Keratinocyte (primary cell): ENCODE data around the gene TUBA1B. TPM values are rescaled to one million over a fixed set of nuclear protein-coding genes. Genes with fewer than 3 reads are reported as not detected.

Experiments
- DNase-seq: peaks from one replicate; pipeline ENCODE4 v3.0.0-alpha.2; 2011; ENCODE audit warnings: low read depth, missing footprints, low spot score
- FAIRE-seq: peaks from 2 replicates; lab custom pipeline; 2011; peaks lifted over from hg19 to GRCh38; lab: Jason Lieb, UNC
- H2AFZ ChIP-seq: 2 replicates; pipeline ENCODE4 v1.6.0; 2012; ENCODE audit warnings: low read length, control low read depth, inconsistent platforms; ENCODE audit not compliant: control insufficient read depth
- H3K27ac ChIP-seq: 2 replicates; pipeline ENCODE4 v1.5.1; 2011; ENCODE audit warnings: low read length; ENCODE audit not compliant: control insufficient read depth, insufficient read depth
- H3K27me3 ChIP-seq: 3 replicates; pipeline ENCODE4 v1.6.0; 2011; ENCODE audit warnings: low read length; ENCODE audit not compliant: control insufficient read depth, insufficient read depth; ENCODE audit errors: extremely low read depth
- H3K36me3 ChIP-seq, 2 experiments: 2 replicates in 1 of 2; 3 replicates in 1 of 2; pipeline ENCODE4 v1.5.1; 2011; ENCODE audit warnings: low read length in 2 of 2, mild to moderate bottlenecking in 1 of 2; ENCODE audit not compliant: control insufficient read depth in 2 of 2, insufficient read depth in 2 of 2; ENCODE audit errors: extremely low read depth in 1 of 2
- H3K4me1 ChIP-seq: 3 replicates; pipeline ENCODE4 v1.5.1; 2011; ENCODE audit warnings: low read length; ENCODE audit not compliant: control insufficient read depth, insufficient read depth; ENCODE audit errors: extremely low read depth
- H3K4me2 ChIP-seq: 3 replicates; pipeline ENCODE4 v1.6.0; 2011; ENCODE audit warnings: low read depth, low read length; ENCODE audit not compliant: control insufficient read depth, insufficient read depth; ENCODE audit errors: extremely low read depth
- H3K4me3 ChIP-seq, 3 experiments: fragments of 200-600 bp in 1 of 3; sonication (generic) in 1 of 3; 2 replicates in 2 of 3; 3 replicates in 1 of 3; pipeline ENCODE4 v1.5.1; 2011 to 2016; ENCODE audit warnings: low read length in 3 of 3, mild to moderate bottlenecking in 3 of 3, control low read depth in 2 of 3, inconsistent platforms in 1 of 3, low read depth in 1 of 3, mixed read lengths in 1 of 3, mixed run types in 1 of 3, moderate library complexity in 1 of 3; ENCODE audit not compliant: control insufficient read depth in 2 of 3, insufficient read depth in 2 of 3; ENCODE audit errors: extremely low read depth in 1 of 3
- H3K79me2 ChIP-seq: 2 replicates; pipeline ENCODE4 v1.6.0; 2012; ENCODE audit warnings: low read length; ENCODE audit not compliant: control insufficient read depth, insufficient read depth
- H3K9ac ChIP-seq: 3 replicates; pipeline ENCODE4 v1.6.0; 2011; ENCODE audit warnings: low read length; ENCODE audit not compliant: control insufficient read depth, insufficient read depth; ENCODE audit errors: extremely low read depth
- H3K9me1 ChIP-seq: 3 replicates; pipeline ENCODE4 v1.6.0; 2011; ENCODE audit warnings: low read length; ENCODE audit not compliant: control insufficient read depth, insufficient read depth; ENCODE audit errors: extremely low read depth
- H3K9me3 ChIP-seq: 2 replicates; pipeline ENCODE4 v1.5.1; 2012; ENCODE audit warnings: low read depth, low read length; ENCODE audit not compliant: control insufficient read depth
- H4K20me1 ChIP-seq: 3 replicates; pipeline ENCODE4 v1.6.0; 2011; ENCODE audit warnings: low read length; ENCODE audit not compliant: control insufficient read depth, insufficient read depth; ENCODE audit errors: extremely low read depth
- CTCF ChIP-seq, 3 experiments: IDR thresholded peaks in 1 of 3; conservative IDR thresholded peaks in 1 of 3; optimal IDR thresholded peaks in 1 of 3; 2 replicates in 2 of 3; 3 replicates in 1 of 3; pipeline versions ENCODE3 to v1.5.1; 2011; ENCODE audit warnings: low read length in 3 of 3, mild to moderate bottlenecking in 3 of 3, moderate library complexity in 2 of 3, control low read depth in 1 of 3, inconsistent platforms in 1 of 3; ENCODE audit not compliant: insufficient read depth in 2 of 3; ENCODE audit errors: extremely low read depth in 1 of 3
- EZH2 ChIP-seq: IDR thresholded peaks from one replicate; pipeline ENCODE4 v1.6.1; 2012; ENCODE audit warnings: inconsistent platforms, mild to moderate bottlenecking, low read length, moderate library complexity
- dilution Hi-C: fragments of 300-500 bp; cut with MboI; formaldehyde crosslinking; loops from one replicate; pipeline ENCODE4 v1.7.0; 2020; ENCODE audit warnings: low sequenced_read_pairs; ENCODE audit not compliant: extremely low pct_ligation_motif_present
- polyA plus RNA-seq, 5 experiments: library from polyadenylated mRNA; depleted of rRNA in 3 of 5; stranded (reverse) in 3 of 5; stranded (forward) in 1 of 5; unstranded in 1 of 5; fragments of >200 nt; gene quantifications; 1 replicate in 1 of 5; 2 replicates in 3 of 5; 3 replicates in 1 of 5; pipeline versions ENCODE4 v1.2.1 to v1.2.3, GENCODE V29; 2011 to 2012; ENCODE audit warnings: missing spikeins in 2 of 5, low read depth in 1 of 5, low replicate concordance in 1 of 5

Gene TUBA1B
- polyA plus RNA-seq, 1 donor (not counting 4 experiments of a cell fraction or from before 2014, with no cell fraction given): 2,055 TPM

- H3K79me2 ChIP-seq: no peaks in the 10 kb centered on the region
- TF ChIP-seq CTCF (optimal IDR thresholded peaks at IDR 0.05 in 1 of 3, IDR thresholded peaks at IDR 0.05 in 1 of 3, conservative IDR thresholded peaks at IDR 0.05 in 1 of 3; ENCODE audit: extremely low read depth in 1 of 3, insufficient read depth in 2 of 3, low read length in 3 of 3) (no peak), EZH2 (no peak)
- H3K9me3 ChIP-seq: no peaks in the 10 kb centered on the region
- no peaks in the 10 kb centered on the region for H4K20me1 ChIP-seq
- peaks cover 29% of the 10 kb centered on the region for H3K27me3 ChIP-seq
- dilution Hi-C loops: no loop called here
- no peak overlapping the region for H3K9ac ChIP-seq
- no peaks in the 10 kb centered on the region for H3K36me3 ChIP-seq
- peaks cover 6% of the 10 kb centered on the region for H3K4me1 ChIP-seq
- no peak for DNase-seq
- H2AFZ ChIP-seq: no peak overlapping the region
- no peak overlapping the region for H3K4me2 ChIP-seq
- no peak overlapping the region for H3K27ac ChIP-seq
- no peak for FAIRE-seq
- no peaks in the 10 kb centered on the region for H3K9me1 ChIP-seq
- H3K4me3 ChIP-seq: no peak overlapping the region
Observed at GRCh38 chr12:49086116-49086515, 45.1 kb downstream of the TUBA1B start.

DNA sequence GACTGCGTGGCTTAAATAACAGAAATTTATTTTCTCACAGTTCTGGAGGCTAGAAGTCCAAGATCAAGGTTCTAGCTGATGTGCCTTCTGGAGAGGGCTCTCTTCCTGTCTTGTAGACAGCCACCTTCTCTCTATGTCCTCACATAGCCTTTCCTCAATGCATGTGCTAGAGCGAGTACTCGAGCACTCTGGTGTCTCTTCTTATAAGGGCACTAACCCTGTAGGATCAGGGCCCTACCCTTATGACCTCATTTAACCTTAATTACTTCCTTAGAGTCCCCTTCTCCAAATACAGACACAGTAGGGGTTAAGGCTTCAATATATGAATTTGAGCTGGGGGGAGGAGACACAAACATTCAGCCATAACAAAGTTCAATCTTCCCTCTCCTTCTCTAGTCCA is 46.8 kb downstream of the TUBA1B start:
- Histone ChIP-seq H3K4me1 (no peaks in the 10 kb centered on the region), H3K4me2 (no peak overlapping the region), H3K36me3 (no peaks in the 10 kb centered on the region), H2AFZ (no peak overlapping the region), H3K9me1 (no peaks in the 10 kb centered on the region), H3K79me2 (no peaks in the 10 kb centered on the region), H3K4me3 (no peak overlapping the region), H3K9me3 (no peaks in the 10 kb centered on the region), H3K27me3 (peaks cover 12% of the 10 kb centered on the region), H4K20me1 (no peaks in the 10 kb centered on the region), H3K9ac (no peak overlapping the region), H3K27ac (no peak overlapping the region)
- DNase-seq (no peak), FAIRE-seq (no peak)
- no peak for TF ChIP-seq CTCF (optimal IDR thresholded peaks at IDR 0.05 in 1 of 3, IDR thresholded peaks at IDR 0.05 in 1 of 3, conservative IDR thresholded peaks at IDR 0.05 in 1 of 3; ENCODE audit: extremely low read depth in 1 of 3, insufficient read depth in 2 of 3, low read length in 3 of 3)
- TF ChIP-seq EZH2: no peak
- dilution Hi-C loops: no loop called here
